HCT116 (cell line): Measurements from ENCODE around the gene CCDC39. TPM values are rescaled to one million over a fixed set of nuclear protein-coding genes. Genes with fewer than 3 reads are reported as not detected.

Source experiments
- ATAC-seq: fragments of 200-7000 bp; cut with Tn5 transposase; 2 replicates; pipeline ENCODE4 v1.9.1; 2020; ENCODE audit warnings: mild to moderate bottlenecking, moderate library complexity
- BruUV-seq: library from RNA; stranded (reverse); fragments of 400-500 nt; replicated peaks from 2 replicates; lab custom pipeline; 2021; lab: Mats Ljungman, UMichigan
- CTCF ChIA-PET: fragments of 300-600 bp; sonication (Branson Sonifier 250); formaldehyde crosslinking; loops from one replicate; lab custom pipeline; 2021; ENCODE audit warnings: antibody characterized with exemption; lab: Charles Lee
- POLR2A ChIA-PET: fragments of 300-600, 350-600 bp; sonication (Branson Sonifier 250); formaldehyde crosslinking; loops from one replicate; lab custom pipeline; 2021; ENCODE audit warnings: antibody characterized with exemption; lab: Charles Lee
- RAD21 ChIA-PET, 2 experiments: fragments of 300-600 bp; sonication (Branson Sonifier 250); formaldehyde crosslinking; loops; one replicate each; lab custom pipeline; 2023; ENCODE audit warnings: low total read pairs in 2 of 2; ENCODE audit not compliant: uncharacterized antibody in 2 of 2, unreplicated experiment in 2 of 2, low non-redundant PET in 1 of 2; lab: Charles Lee
- DNase-seq: peaks from one replicate; pipeline ENCODE4 v3.0.0-alpha.2; 2010; ENCODE audit warnings: low read depth, low spot score
- H2AFZ ChIP-seq: fragments of 200-600 bp; shearing (Covaris generic), sonication (generic); 2 replicates; pipeline ENCODE4 v1.6.1; 2017; ENCODE audit warnings: low read depth, mixed run types, mixed read lengths, antibody characterized with exemption, low read length; ENCODE audit not compliant: poor library complexity, severe bottlenecking
- H3K27ac ChIP-seq: 2 replicates; pipeline ENCODE4 v1.5.1; 2012; ENCODE audit warnings: low read depth, low read length
- H3K27me3 ChIP-seq: fragments of 200-600 bp; sonication (generic); 2 replicates; pipeline ENCODE4 v1.6.1; 2016; ENCODE audit warnings: mixed run types, low read length, mixed read lengths; ENCODE audit not compliant: insufficient read depth
- H3K36me3 ChIP-seq, 2 experiments: fragments of 200-500 bp in 1 of 2; fragments of 200-600 bp in 1 of 2; sonication (Bioruptor generic) in 1 of 2; sonication (generic) in 1 of 2; 2 replicates each; pipeline versions ENCODE4 v1.5.1 to v1.6.1; 2014 to 2016; ENCODE audit warnings: low read length in 2 of 2, inconsistent platforms in 1 of 2, mixed read lengths in 1 of 2, mixed run types in 1 of 2; ENCODE audit not compliant: insufficient read depth in 2 of 2, control insufficient read depth in 1 of 2
- H3K4me1 ChIP-seq, 2 experiments: fragments of 200-600 bp in 1 of 2; sonication (generic) in 1 of 2; 2 replicates each; pipeline versions ENCODE4 v1.5.1 to v1.6.1; 2012 to 2017; ENCODE audit warnings: low read length in 2 of 2, inconsistent platforms in 1 of 2, mild to moderate bottlenecking in 1 of 2, mixed read lengths in 1 of 2, mixed run types in 1 of 2, moderate library complexity in 1 of 2; ENCODE audit not compliant: insufficient read depth in 2 of 2, control insufficient read depth in 1 of 2
- H3K4me2 ChIP-seq: fragments of 200-600 bp; sonication (generic); 2 replicates; pipeline ENCODE4 v1.6.1; 2017; ENCODE audit warnings: mixed run types, low read length, mixed read lengths
- H3K4me3 ChIP-seq, 2 experiments: fragments of 200-600 bp in 1 of 2; sonication (generic) in 1 of 2; replicated peaks in 1 of 2; 2 replicates each; pipeline ENCODE4 v1.5.1; 2011 to 2016; ENCODE audit warnings: low read length in 2 of 2, control low read depth in 1 of 2, low read depth in 1 of 2, mild to moderate bottlenecking in 1 of 2, mixed read lengths in 1 of 2, mixed run types in 1 of 2
- H3K79me2 ChIP-seq: fragments of 200-600 bp; sonication (generic); 2 replicates; pipeline ENCODE4 v1.6.1; 2017; ENCODE audit warnings: mild to moderate bottlenecking, mixed run types, low read length, moderate library complexity, mixed read lengths; ENCODE audit not compliant: insufficient read depth
- H3K9ac ChIP-seq: fragments of 200-600 bp; sonication (generic); 2 replicates; pipeline ENCODE4 v1.6.1; 2016; ENCODE audit warnings: low read length, mixed read lengths
- H3K9me2 ChIP-seq: fragments of 200-600 bp; sonication (generic), shearing (Covaris generic); 2 replicates; pipeline ENCODE4 v1.6.1; 2017; ENCODE audit warnings: mixed run types, mild to moderate bottlenecking, moderate library complexity; ENCODE audit not compliant: insufficient read depth
- H3K9me3 ChIP-seq, 2 experiments: fragments of 200-500 bp in 1 of 2; fragments of 200-600 bp in 1 of 2; sonication (Bioruptor generic) in 1 of 2; sonication (generic) in 1 of 2; 2 replicates each; pipeline ENCODE4 v1.6.1; 2014 to 2017; ENCODE audit warnings: low read length in 2 of 2, mixed read lengths in 2 of 2, inconsistent platforms in 1 of 2, low read depth in 1 of 2, mild to moderate bottlenecking in 1 of 2, mixed run types in 1 of 2, moderate library complexity in 1 of 2; ENCODE audit not compliant: control insufficient read depth in 1 of 2, insufficient read depth in 1 of 2
- H4K20me1 ChIP-seq: fragments of 200-600 bp; sonication (generic), shearing (Covaris generic); 2 replicates; pipeline ENCODE4 v1.6.1; 2017; ENCODE audit warnings: mixed run types, mild to moderate bottlenecking, moderate library complexity; ENCODE audit not compliant: insufficient read depth
- CTCF ChIP-seq, 3 experiments: fragments of 200-600 bp in 1 of 3; sonication (generic) in 1 of 3; IDR thresholded peaks in 2 of 3; conservative IDR thresholded peaks in 1 of 3; 2 replicates each; pipeline ENCODE4 v1.5.1; 2012 to 2017; ENCODE audit warnings: low read depth in 2 of 3, low read length in 2 of 3, antibody characterized with exemption in 1 of 3, borderline replicate concordance in 1 of 3, control low read depth in 1 of 3, mild to moderate bottlenecking in 1 of 3, mixed read lengths in 1 of 3, mixed run types in 1 of 3, moderate library complexity in 1 of 3; ENCODE audit not compliant: insufficient read depth in 1 of 3
- EGR1 ChIP-seq: IDR thresholded peaks from 2 replicates; pipeline ENCODE4 v1.6.1; 2012; ENCODE audit warnings: low read depth
- MAX ChIP-seq: IDR thresholded peaks from 2 replicates; pipeline ENCODE4 v1.6.1; 2012
- YY1 ChIP-seq: IDR thresholded peaks from 2 replicates; pipeline ENCODE4 v1.6.1; 2011; ENCODE audit warnings: low read length, low read depth, moderate library complexity, mild to moderate bottlenecking; ENCODE audit not compliant: insufficient replicate concordance; ENCODE audit errors: extremely low read depth
- ZBTB33 ChIP-seq: IDR thresholded peaks from 2 replicates; pipeline ENCODE4 v1.6.1; 2011; ENCODE audit warnings: mild to moderate bottlenecking, low read length, moderate library complexity; ENCODE audit not compliant: insufficient replicate concordance; ENCODE audit errors: extremely low read depth
- intact Hi-C: fragments of 100-400 bp; cut with micrococcal nuclease; formaldehyde crosslinking; loops from 2 replicates; pipeline ENCODE4 v1.10.0; 2022
- total RNA-seq: library from RNA; stranded (reverse); gene quantifications from one replicate; pipeline ENCODE4 v1.2.1, GENCODE V29; 2021; ENCODE audit not compliant: unreplicated experiment

CCDC39 gene
- total RNA-seq, 1 experiment from 2014 or later, result not detected

DNA sequence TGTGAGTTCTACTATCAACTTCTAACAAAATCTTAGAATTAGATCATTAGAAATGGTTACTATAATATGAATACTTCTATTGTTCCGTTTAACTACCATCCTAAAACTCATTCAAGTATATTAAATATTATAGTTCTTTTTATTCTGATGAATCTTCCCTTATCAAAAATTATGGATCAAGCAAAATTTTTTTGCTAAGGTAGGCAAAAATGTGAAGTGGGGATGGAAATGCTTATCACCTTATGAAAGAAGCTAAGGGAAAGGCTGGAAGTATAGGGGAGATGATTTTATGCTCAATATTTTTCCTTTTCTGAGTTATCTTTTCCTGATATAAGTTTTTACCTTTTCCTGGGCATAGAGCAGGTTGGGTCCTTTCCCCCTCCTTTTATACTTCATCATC, 40.7 kb upstream of the CCDC39 start (continued):
- TF ChIP-seq CTCF (IDR thresholded peaks at IDR 0.05 in 2 of 3, conservative IDR thresholded peaks at IDR 0.05 in 1 of 3; ENCODE audit: borderline replicate concordance in 1 of 3, insufficient read depth in 1 of 3, low read depth in 2 of 3, low read length in 2 of 3) (no peak), MAX (no peak), YY1 (no peak), ZBTB33 (no peak)

DNA sequence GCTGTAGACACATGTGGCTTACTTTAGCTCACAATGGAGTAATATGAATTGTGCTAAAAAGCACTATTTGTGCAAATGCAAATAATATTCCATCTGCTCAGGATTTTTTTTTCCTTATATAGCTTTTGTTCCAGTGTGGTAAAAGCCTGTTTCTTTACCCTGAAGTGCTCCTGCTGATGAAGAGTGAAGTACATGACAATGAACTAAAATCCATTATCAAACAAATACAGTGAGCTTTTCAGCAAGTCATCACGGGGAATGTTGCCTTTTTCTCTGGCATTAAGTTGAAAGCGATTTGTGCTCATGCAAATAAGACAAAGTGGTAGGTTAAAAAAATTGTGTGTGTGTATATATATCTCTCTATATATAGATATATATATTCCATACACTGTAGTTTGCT, 28.6 kb upstream of the CCDC39 start:
- POLR2A ChIA-PET, result no interaction called here
- TF ChIP-seq EGR1 (no peak), ZBTB33 (no peak)
- TF ChIP-seq, all 23 proteins: peak for 0

More for the DNA sequence above, 28.6 kb upstream of the CCDC39 start:
- Histone ChIP-seq H3K27me3 (peaks cover 45% of the 10 kb centered on the region), H3K79me2 (no peaks in the 10 kb centered on the region), H3K36me3 (no peaks in the 10 kb centered on the region), H4K20me1 (no peaks in the 10 kb centered on the region), H2AFZ (no peak overlapping the region), H3K9me2 (no peaks in the 10 kb centered on the region), H3K9me3 (no peaks in the 10 kb centered on the region), H3K9ac (no peak overlapping the region), H3K27ac (no peak overlapping the region), H3K4me3 (no peak overlapping the region), H3K4me1 (no peaks in the 10 kb centered on the region), H3K4me2 (no peak overlapping the region)
- CTCF ChIA-PET, result no interaction called here
- RAD21 ChIA-PET, result no interaction called here
- no TSS peak for BruUV-seq
- ATAC-seq (no peak), DNase-seq (no peak)
- intact Hi-C loops, result no loop called here
